ENCODE results near the gene MISP3. TPM values are rescaled to one million over a fixed set of nuclear protein-coding genes. Genes with fewer than 3 reads are reported as not detected.

MISP3 gene
- total and polyA plus RNA-seq, 9 of the 15 experiments (the other 6 are each of a cell fraction or from before 2014, with no cell fraction given) = 0.25 to 5.6 (median 1.6) TPM

- TF ChIP-seq SPI1 (IDR thresholded peaks at IDR 0.05; ENCODE audit: borderline replicate concordance, low read depth, low read length) (peak; percentile 81), IRF2 (CRISPR knock-in tag; IDR thresholded peaks at IDR 0.05) (no peak), ARID4B (CRISPR knock-in tag; IDR thresholded peaks at IDR 0.05) (peak; percentile 64; the same call in 1 of the 2 replicates), ZNF174 (CRISPR knock-in tag; IDR thresholded peaks at IDR 0.05) (no peak), ATF6 (CRISPR knock-in tag; IDR thresholded peaks at IDR 0.05) (no peak), TRIM28 (IDR thresholded peaks at IDR 0.05) (no peak; the same call in 1 of the 2 replicates), HDAC8 (tag; IDR thresholded peaks at IDR 0.05) (no peak), DMBX1 (CRISPR knock-in tag; IDR thresholded peaks at IDR 0.05; ENCODE audit: borderline replicate concordance) (no peak), PRDM10 (IDR thresholded peaks at IDR 0.05; ENCODE audit: partially characterized antibody) (no peak), ZFP91 (CRISPR knock-in tag; IDR thresholded peaks at IDR 0.05) (no peak), ZSCAN32 (CRISPR knock-in tag; IDR thresholded peaks at IDR 0.05) (peak; percentile 32; the same call in 1 of the 2 replicates), MAX (CRISPR knock-in tag; IDR thresholded peaks at IDR 0.05) (0 out of 2 replicates have a peak, but pooled peaks have one; percentile 20), FOXM1 (IDR thresholded peaks at IDR 0.05; ENCODE audit: low read depth) (peak; percentile 70), FOXM1 (CRISPR knock-in tag; IDR thresholded peaks at IDR 0.05; ENCODE audit: low read depth) (no peak)
Observed at GRCh38 chr19:14091081-14091812, 18.7 kb downstream of the MISP3 start (continued).
